Suprapubic skin (tissue), 4 donors: ENCODE results near the gene NCK2.

Experiments used
- EP300 ChIP-seq: sonication (generic); formaldehyde crosslinking; IDR thresholded peaks from one replicate; pipeline ENCODE4 v1.6.1; 2017; ENCODE audit warnings: antibody characterized with exemption
- POLR2A ChIP-seq, 2 donors: fragments of 450-650 bp; IDR thresholded peaks; one replicate each; pipeline ENCODE4 v1.6.1; 2017; ENCODE audit warnings: antibody characterized with exemption in 2 of 2, mild to moderate bottlenecking in 2 of 2, moderate library complexity in 2 of 2
- POLR2AphosphoS5 ChIP-seq, 3 donors: sonication (generic); formaldehyde crosslinking; IDR thresholded peaks; one replicate each; pipeline ENCODE4 v1.6.1; 2017; ENCODE audit warnings: antibody characterized with exemption in 3 of 3
- TF ChIP-seq, protein P1 (sequence below), 2 donors: fragments of 200-600 bp in 1 of 2; fragments of 450-650 bp in 1 of 2; sonication (generic) in 1 of 2; IDR thresholded peaks; one replicate each; pipeline ENCODE4 v1.5.1; 2016 to 2019; ENCODE audit warnings: antibody characterized with exemption in 2 of 2, mild to moderate bottlenecking in 1 of 2, moderate library complexity in 1 of 2

DNA sequence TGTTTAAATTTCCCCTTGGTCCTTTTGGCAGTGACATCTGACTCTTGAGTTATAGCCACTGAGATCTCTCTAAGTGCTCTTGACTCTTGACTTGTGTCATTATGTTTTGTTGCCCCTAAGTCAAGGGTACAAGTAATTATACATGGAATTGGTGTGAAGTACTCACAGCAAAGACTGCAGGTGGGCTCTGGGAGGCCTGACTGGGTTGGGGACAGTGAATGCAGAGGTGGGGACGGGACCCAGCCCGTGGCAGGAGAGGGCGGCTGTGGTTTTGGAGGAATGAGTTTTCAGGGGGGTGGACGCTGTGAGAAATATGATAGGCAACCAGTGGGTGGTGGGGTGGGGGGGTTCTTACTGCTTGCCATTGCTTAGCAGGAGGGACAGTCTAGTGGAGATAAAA, 97.8 kb downstream of the NCK2 start:
- TF ChIP-seq, protein P1, sequence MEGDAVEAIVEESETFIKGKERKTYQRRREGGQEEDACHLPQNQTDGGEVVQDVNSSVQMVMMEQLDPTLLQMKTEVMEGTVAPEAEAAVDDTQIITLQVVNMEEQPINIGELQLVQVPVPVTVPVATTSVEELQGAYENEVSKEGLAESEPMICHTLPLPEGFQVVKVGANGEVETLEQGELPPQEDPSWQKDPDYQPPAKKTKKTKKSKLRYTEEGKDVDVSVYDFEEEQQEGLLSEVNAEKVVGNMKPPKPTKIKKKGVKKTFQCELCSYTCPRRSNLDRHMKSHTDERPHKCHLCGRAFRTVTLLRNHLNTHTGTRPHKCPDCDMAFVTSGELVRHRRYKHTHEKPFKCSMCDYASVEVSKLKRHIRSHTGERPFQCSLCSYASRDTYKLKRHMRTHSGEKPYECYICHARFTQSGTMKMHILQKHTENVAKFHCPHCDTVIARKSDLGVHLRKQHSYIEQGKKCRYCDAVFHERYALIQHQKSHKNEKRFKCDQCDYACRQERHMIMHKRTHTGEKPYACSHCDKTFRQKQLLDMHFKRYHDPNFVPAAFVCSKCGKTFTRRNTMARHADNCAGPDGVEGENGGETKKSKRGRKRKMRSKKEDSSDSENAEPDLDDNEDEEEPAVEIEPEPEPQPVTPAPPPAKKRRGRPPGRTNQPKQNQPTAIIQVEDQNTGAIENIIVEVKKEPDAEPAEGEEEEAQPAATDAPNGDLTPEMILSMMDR (IDR thresholded peaks at IDR 0.05): no peak
- TF ChIP-seq POLR2A (IDR thresholded peaks at IDR 0.05) (no peak), POLR2AphosphoS5 (IDR thresholded peaks at IDR 0.05) (no peak), EP300 (no peak)
